NOMO-1 treated with DMSO at 0.1 percent for 48 hours (cell line): Measurements from ENCODE around the gene PHOSPHO2.

ENCODE experiments used
- DNase-seq: peaks from one replicate; lab custom pipeline; 2025; ENCODE audit not compliant: unreplicated experiment; lab: John Stamatoyannopoulos, UW

The PHOSPHO2 gene

DNA sequence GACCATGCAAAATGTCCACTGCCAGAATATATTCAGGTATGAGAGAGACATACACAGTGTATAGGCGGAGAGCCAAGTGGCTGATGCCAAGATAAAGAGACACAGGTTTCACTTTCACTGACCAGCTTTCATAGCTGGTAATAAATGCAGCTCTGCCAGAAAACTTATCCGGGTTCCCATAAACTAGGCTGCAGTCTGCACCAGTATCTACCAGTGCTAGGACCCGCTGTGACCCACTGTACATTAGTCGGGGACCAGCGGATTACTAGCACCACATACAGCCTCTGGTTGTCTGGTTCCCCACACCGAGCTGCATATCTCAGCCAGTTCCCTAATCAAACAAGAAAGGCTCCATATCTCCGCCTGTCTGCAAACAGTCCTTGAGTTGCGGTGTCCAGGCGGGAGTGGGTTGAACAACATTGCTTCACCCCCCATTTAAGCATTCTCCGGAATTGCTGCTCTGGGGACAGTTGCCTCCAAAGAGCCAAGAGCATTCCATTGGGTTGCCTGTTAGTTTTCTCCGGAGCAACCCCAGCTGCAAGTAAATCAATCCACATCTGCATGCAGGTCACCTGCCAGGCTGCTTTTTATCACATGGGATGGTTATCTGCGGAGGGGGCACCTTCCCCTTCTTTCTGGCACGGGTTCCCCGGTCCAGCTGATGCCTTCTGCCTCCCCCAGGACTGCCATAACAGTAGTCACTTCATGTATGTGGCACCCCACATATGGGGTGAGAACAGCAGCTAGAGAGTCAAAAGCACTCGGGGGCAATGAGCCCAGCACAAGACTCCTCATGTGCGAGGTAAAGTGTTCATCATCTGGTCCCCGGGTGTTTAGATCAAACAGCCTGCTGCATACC is 21.3 kb downstream of the PHOSPHO2 start:
- DNase-seq = no peak

DNA sequence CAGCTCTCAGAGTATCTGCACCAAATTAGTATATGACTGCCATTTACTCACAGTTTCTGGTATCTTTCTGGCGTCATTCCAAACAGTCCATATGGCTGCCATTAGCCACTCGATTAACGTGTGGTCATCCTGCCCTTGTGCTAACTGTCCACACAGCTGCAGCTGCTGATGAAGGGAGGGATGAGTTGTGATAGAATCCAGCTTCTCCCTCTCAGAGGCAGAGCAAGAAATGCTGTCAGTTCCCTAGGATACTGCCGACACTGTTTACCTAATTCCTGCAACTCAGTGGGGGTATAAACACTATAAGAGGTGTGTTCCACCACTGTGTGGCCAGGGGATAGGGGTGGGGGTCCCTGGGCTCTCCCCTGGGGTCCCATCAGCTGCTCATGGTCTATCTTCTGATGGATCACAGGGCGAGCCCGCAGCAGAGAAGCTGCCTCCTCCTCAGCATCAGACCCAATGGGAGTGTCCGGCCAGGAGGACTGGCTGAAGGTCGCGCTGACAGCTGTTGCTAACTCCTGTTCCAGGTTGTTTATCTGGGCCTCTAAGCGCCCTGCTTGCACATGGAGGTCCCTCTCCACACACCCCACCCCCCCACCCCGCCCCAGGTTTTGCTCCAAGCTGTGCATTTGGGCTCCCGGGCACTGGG is 22.1 kb downstream of the PHOSPHO2 start:
- DNase-seq = no peak

DNA sequence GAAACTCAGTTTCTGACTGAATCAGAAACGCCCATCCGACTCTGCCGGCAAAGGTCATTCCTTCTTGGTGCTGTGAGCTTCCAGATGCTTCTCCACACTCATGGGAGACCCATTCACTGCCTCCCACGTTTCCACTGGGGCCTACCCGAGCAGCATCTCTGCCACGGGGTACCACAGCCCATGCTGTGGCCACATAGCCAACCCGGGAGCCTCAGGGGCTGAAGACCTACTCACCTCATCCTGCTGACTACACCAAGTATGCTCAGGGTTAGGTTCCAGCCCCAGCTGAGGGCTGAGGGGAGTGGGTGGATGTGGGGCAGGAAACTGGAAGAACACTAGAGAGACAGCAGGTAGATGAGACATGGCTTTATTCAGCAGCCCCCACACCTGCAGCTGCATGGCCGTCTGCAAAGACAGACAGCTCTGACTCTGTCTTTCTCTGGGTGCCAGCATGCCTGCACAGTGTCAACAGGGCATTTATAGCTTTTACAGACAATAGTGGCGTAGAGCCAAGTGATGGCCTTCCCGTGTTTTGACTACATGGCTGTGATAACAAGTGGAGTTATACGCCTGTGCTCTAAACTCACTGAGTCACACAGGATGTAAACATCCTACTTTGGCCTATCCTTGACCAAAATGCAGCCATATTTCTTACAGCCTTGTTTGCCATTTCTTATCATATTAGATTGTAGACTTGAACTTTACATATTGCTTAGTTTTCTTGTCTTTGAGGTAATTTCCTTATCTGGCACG is 22.8 kb downstream of the PHOSPHO2 start:
- no peak for DNase-seq

DNA sequence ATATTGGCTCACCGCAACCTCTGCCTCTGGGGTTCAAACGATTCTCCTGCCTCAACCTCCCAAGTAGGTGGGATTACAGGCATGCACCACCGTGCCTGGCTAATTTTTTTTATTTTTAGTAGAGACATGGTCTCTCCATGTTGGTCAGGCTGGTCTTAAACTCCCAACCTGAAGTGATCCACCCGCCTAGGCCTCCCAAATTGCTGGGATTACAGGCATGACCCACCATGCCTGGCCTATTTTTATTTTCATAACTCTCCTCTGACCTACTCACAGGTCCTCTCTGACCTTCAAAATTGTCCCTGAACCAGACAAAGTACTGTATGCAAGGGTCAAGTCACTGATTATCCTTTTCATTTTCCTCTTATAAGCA is 23.4 kb downstream of the PHOSPHO2 start:
- no peak for DNase-seq

DNA sequence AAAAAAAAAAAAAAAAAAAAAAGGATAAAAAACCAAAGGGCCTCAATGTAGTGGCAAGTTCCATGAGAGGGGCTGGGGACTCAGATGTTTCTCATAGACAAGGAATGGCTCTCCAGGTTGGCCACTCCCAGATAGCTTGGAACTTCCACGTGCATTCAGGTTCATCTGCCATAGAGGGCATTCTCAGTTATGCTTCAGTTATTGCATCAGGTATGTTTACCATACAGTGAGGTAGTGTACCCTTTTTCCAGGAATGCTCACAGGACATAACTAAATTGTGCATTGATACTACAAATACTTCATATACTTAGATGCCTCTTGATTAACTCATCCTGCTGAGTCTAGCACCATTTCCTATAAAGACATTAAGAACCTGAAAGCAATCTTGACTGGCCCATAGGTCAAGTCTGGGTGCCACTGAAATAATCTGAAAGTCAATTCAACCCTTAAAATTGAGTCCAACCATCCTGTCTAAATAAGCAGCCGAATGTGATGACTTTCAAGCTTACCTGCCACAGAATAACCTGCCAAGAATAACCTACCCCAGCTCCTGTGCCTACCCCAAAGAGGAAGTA is 24.7 kb downstream of the PHOSPHO2 start:
- no peak for DNase-seq

DNA sequence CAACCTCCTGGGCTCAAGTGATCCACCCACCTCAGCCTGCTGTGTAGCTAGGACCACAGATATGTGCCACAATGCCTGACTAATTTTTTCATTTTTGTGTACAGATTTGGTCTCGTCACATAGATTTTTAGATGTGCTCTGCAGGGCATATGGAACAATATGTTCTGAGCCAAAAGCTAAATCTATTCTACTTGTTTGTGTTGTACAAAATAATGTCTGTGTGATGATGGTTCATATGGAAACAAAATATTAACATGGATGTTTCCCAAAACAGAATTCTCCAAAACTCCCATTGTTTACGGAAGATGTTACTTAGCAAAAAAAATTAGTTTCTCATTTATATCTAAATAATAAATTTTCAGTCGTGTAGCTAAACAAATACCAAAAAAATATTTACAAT is 26.7 kb downstream of the PHOSPHO2 start:
- no peak for DNase-seq

DNA sequence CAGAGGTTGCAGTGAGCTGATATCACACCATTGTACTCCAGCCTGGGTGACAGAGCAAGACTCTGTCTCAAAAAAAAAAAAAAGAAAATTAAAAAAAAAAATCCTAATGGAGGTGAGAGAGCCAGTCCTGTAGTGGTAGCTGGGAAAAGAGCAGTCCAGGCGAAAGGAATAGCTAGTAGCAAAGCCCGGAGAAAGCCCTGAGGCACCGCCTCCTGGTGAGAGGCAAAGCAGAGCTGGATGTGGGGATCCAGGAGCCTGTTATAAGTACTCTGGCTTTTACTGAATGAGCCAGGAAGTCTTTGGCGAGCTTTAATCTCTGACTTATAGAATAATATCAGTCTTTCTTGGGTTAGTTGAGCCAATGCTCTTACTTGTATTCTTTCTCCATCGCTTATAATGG is 32.8 kb downstream of the PHOSPHO2 start:
- no peak for DNase-seq

DNA sequence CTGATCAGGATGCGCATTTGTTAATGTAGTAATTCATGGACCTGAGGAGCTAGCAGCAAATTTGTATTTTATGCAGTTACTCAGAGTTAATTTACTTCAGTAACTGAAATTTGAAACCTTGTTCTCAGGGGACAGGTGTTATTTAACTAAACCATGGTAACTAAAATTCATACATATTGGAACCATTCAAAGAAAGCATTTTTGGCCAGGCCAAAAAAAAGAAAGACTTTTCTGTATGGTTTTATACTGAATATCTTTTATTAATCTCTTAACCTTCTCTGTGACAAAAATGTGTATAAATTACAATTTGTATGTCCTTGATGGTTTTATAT is 35.0 kb downstream of the PHOSPHO2 start:
- DNase-seq = no peak

DNA sequence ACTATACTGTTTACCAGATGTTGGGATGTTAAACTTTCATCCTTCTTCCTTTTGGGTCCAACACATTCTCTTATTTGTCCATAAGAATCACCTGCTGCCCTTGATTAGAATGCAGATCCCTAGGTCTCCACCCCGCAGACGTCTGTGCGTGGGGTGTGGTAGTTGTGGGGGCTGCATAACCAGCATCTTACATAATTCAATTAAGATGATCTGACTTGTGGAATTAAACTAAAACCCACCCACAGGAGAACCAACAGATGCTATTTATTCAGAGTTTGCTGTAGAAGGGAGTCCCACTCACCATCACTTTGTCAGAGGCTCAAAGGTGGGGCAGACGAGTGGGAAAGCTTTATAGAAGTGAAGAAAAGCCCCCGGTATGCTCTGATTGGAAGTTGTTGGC is 37.8 kb downstream of the PHOSPHO2 start:
- no peak for DNase-seq

DNA sequence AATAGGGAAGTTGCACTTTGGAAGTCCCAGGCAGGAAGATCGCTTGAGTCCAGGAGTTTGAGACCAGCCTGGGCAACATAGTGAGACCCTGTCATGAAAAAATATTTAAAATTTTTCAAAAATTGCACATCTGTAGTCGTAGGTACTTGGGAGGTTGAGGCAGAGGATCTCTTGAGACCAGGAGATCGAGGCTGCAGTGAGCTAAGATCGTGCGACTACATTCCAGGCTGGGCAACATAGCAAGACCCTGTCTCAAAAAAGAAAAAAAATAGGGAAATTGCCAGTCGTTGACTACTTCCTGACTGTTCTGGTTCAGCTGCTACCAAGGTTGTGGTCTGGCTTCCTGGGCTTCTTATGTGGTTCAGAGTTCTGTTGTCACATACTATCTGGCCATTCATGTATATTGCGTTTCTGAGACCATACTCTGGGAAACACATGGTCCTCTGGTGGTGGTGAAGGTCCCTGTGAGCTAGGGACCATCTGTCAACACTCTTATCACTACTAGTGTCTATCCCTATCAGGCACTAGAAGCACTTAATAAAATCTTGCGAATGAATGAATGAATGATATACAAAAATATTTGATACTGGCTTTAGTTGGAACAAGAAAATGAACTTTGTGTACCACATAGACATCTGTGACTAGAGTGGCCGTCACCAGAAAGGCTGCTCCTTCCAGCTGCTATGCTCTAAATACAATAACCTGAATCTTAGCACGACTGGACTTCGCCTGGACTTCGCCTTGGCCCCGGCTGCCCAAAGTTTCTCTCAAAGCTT is 38.5 kb downstream of the PHOSPHO2 start:
- DNase-seq = no peak

DNA sequence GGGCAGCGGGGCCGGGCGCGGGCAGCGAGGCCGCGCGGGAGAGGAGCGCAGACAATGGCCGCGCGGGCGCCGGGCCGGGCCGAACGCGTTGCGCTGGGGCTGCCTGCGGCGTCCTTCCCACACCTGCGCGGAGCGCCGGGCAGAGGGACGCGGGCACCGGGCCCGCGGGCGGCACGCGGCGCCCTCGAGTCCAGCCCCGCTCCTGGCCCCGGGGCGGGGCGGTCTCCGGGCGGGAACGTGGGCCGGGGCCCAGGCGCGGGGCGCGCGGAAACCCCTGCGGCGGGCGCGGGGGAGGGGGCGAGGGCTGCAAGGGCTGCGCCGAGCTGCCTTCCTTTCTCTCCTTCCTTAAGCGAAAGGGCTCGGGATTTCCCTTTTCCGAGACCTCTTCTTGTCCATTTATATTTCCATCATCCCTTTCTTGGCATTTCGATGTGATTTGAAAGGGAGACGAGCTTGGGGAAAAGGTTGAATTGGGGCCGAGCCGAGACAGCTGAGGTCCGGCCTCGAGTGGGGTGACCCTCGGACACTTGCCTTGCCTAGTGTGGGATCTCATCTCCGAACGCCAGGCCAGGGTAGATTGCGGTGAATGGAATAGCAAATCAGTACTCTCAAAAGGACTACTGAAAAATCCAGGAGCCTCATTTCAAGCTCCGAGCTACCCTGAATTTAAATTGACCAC is 40.0 kb downstream of the PHOSPHO2 start:
- no peak for DNase-seq

DNA sequence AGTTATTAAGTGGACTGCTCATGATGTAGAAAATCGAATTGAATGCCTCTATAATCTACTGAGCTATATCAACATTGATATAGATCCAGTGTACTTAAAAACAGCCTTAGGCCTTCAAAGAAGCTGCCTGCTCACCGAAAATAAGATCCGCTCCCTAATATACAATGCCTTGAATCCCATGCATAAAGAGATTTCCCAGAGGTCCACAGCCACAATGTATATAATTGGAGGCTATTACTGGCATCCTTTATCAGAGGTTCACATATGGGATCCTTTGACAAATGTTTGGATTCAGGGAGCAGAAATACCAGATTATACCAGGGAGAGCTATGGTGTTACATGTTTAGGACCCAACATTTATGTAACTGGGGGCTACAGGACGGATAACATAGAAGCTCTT is 41.4 kb downstream of the PHOSPHO2 start:
- no peak for DNase-seq

DNA sequence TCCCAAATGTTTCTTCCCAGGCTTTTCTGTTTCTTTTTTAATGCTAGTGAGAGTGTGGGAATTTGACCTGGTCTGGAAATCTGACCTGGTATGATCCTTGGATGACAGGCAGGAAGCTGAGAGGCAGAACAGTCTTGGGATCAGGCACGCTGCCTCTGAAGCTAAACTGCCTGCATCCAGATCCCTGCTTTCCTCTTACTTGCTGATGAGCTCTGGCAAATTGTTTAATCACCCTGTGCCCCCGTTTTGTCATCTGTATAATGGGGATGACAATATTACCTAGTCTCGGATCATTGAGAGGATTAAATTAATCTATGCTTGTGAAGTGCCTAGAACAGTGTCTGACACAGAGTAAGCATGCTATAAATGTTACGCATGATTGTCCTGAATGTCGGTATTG is 42.6 kb downstream of the PHOSPHO2 start:
- DNase-seq = no peak

DNA sequence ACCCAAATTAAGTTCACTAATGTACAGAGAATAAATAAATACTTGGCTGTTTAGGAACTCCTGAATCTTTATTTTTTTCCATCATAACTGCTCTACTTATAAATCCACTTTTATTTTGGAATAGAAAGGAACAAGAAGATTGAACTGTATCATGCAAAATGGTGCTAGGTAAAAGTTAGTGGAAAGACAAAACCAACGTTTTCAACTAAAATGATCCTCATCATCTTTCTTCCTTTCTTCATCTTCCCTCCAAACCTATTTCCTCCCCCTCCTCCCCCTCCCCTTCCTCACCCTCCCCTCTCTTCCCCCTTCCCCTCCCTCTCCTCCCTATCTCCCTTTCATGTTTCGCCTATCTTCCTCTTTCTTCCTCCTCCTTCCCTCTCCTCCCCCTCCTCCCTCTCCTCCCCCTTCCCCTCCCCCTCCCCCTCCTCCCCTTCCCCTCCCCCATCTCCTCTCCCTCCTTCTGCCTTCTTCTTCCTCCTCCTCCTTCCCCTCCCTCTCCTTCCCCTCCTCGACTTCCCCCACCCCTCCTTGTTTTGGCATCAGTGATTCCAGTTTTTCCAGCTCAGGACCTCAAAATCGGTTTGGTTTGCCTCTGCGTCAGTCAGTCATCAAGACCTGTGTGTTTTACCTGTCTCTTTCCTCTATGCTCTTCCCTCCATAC is 44.4 kb downstream of the PHOSPHO2 start:
- DNase-seq = no peak

DNA sequence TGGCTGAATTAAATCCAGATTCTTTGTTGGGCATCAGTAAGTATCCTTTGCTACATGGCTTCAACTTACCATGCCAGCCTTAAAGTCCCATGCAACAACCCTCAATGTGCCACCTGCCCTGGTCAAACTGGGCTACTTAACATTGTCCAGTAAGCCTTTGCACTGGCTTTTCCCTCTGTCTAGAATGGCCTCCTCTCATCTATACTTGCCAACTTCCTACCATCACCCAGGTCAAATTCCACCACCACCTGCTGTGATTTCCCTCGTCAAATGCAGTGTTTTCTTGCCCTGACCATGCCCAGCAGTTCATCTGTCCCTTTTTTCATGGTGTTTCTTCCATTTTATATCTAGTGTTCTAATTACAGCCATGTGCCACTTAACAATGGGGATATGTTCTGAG is 45.1 kb downstream of the PHOSPHO2 start:
- DNase-seq = no peak

DNA sequence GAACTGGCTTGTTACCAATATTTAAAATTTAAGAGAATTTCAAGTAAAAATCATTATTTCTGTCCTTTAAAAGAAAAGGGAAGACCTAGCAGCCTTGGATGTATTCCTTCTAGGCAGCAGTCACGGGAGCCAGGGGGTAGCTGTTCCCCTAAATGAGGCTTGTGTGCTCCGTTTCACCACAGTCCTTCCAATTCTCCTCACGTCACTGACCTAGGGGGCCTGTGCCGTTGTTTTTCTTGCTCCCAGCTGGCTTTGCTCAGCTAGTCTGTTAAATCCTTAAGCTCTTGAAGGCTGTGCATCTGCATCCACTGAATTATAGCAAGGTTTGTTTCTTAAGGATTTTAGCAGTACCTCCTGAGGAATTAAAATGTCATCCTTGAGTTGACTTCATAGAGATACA is 49.3 kb downstream of the PHOSPHO2 start:
- DNase-seq = no peak

DNA sequence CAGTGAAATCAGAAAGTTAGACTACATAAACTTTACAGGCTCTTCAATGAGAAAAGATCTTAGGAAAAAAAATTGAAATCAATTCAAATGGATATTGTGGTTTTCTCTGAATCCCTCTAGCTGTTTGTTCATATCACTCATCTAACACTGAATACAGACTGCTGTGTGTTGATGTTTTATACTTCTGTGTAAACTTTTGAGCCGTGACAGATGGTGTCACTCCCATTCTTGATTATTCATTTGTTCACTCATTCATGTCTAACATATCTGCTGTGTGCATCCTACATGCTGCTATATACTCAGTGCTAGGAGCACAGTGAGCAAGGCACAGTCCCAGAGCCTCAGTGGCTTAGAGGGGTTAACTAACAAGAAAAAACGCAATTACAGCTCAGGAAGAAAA is 52.0 kb downstream of the PHOSPHO2 start:
- no peak for DNase-seq

DNA sequence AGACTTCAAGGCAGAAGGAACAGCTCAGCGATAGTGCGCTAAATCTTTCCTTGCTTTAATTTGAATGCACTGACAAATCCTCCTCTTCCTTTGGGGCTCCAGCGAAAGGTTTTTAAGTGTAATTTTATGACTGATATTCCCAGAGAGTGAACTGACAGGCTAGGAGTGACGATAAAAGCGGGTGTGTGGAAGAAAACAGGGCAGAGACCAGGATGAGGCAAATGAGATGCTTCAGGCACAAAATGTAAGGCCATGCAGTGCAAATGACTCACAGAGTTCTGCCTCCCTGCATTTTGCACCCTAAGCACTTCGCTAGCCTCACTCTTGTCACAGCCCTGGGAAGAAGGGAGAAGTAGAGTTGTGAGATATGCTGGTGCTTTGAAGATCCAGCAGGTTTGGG is 54.0 kb downstream of the PHOSPHO2 start:
- DNase-seq = no peak
